Hepatocyte (in vitro differentiated cells): Measurements from ENCODE around the gene PLD1.

Source experiments
- CTCF ChIP-seq: fragments of 200-600 bp; sonication (generic); IDR thresholded peaks from 2 replicates; pipeline ENCODE4 v1.5.1; 2016; ENCODE audit warnings: antibody characterized with exemption, mild to moderate bottlenecking; ENCODE audit not compliant: poor library complexity
- EZH2 ChIP-seq: fragments of 200-600 bp; sonication (generic); IDR thresholded peaks from 2 replicates; pipeline ENCODE4 v1.6.1; 2016; ENCODE audit warnings: antibody characterized with exemption, mild to moderate bottlenecking, borderline replicate concordance
- EZH2phosphoT487 ChIP-seq: fragments of 200-600 bp; sonication (generic); IDR thresholded peaks from one replicate; pipeline ENCODE4 v1.6.1; 2018; ENCODE audit warnings: antibody characterized with exemption, mild to moderate bottlenecking, low read depth, moderate library complexity; ENCODE audit not compliant: unreplicated experiment, severe bottlenecking

- TF ChIP-seq CTCF (no peak), EZH2 (no peak), EZH2phosphoT487 (no peak)
Observed at GRCh38 chr3:171758109-171758508, 52.2 kb downstream of the PLD1 start.
